ENCODE measurements around the gene PTPRM.

PTPRM gene

GRCh38 chr18:8356001-8356400 lies 788.9 kb downstream of the PTPRM start:
- DNase-seq (ENCODE audit: low read depth in 1 of 2, low spot score in 1 of 2) = no peak
- TF ChIP-seq JUND (IDR thresholded peaks at IDR 0.05; ENCODE audit: low read depth) = no peak
- in situ Hi-C loops (cut with HindIII; ENCODE audit: low pct_unique_long_range_greater_than_20kb, low sequenced_read_pairs) = no loop called here

GRCh38 chr18:8357320-8357719 lies 790.2 kb downstream of the PTPRM start:
- no peak for DNase-seq (ENCODE audit: low read depth in 1 of 2, low spot score in 1 of 2)
- in situ Hi-C loops (cut with HindIII; ENCODE audit: low pct_unique_long_range_greater_than_20kb, low sequenced_read_pairs) = no loop called here
- TF ChIP-seq JUND (IDR thresholded peaks at IDR 0.05; ENCODE audit: low read depth) = no peak

GRCh38 chr18:8358033-8358765 lies 791.1 kb downstream of the PTPRM start:
- DNase-seq (ENCODE audit: low read depth in 1 of 2, low spot score in 1 of 2) = no peak
- in situ Hi-C loops (cut with HindIII; ENCODE audit: low pct_unique_long_range_greater_than_20kb, low sequenced_read_pairs) = no loop called here
- no peak for TF ChIP-seq JUND (IDR thresholded peaks at IDR 0.05; ENCODE audit: low read depth)

GRCh38 chr18:8359076-8359475 lies 792.0 kb downstream of the PTPRM start:
- in situ Hi-C loops (cut with HindIII; ENCODE audit: low pct_unique_long_range_greater_than_20kb, low sequenced_read_pairs) = no loop called here

GRCh38 chr18:8359481-8359880 lies 792.4 kb downstream of the PTPRM start:
- in situ Hi-C loops (cut with HindIII; ENCODE audit: low pct_unique_long_range_greater_than_20kb, low sequenced_read_pairs) = no loop called here
- no peak for TF ChIP-seq JUND (IDR thresholded peaks at IDR 0.05; ENCODE audit: low read depth)

More at GRCh38 chr18:8359076-8359475, 792.0 kb downstream of the PTPRM start:
- no peak for DNase-seq (ENCODE audit: low read depth in 1 of 2, low spot score in 1 of 2)
- TF ChIP-seq JUND (IDR thresholded peaks at IDR 0.05; ENCODE audit: low read depth) = no peak

GRCh38 chr18:8361941-8362471 lies 794.9 kb downstream of the PTPRM start:
- in situ Hi-C loops (cut with HindIII; ENCODE audit: low pct_unique_long_range_greater_than_20kb, low sequenced_read_pairs) = no loop called here
- no peak for DNase-seq (ENCODE audit: low read depth in 1 of 2, low spot score in 1 of 2)

More at GRCh38 chr18:8359481-8359880, 792.4 kb downstream of the PTPRM start:
- no peak for DNase-seq (ENCODE audit: low read depth in 1 of 2, low spot score in 1 of 2)

GRCh38 chr18:8362863-8363262 lies 795.7 kb downstream of the PTPRM start:
- TF ChIP-seq JUND (IDR thresholded peaks at IDR 0.05; ENCODE audit: low read depth) = no peak
- no peak for DNase-seq (ENCODE audit: low read depth in 1 of 2, low spot score in 1 of 2)
- in situ Hi-C loops (cut with HindIII; ENCODE audit: low pct_unique_long_range_greater_than_20kb, low sequenced_read_pairs) = no loop called here

More at GRCh38 chr18:8361941-8362471, 794.9 kb downstream of the PTPRM start:
- TF ChIP-seq JUND (IDR thresholded peaks at IDR 0.05; ENCODE audit: low read depth) = no peak

- no peak for TF ChIP-seq JUND (IDR thresholded peaks at IDR 0.05; ENCODE audit: low read depth)
- in situ Hi-C loops (cut with HindIII; ENCODE audit: low pct_unique_long_range_greater_than_20kb, low sequenced_read_pairs) = no loop called here
- DNase-seq (ENCODE audit: low read depth in 1 of 2, low spot score in 1 of 2) = no peak
Measured at GRCh38 chr18:8364385-8364784, 797.3 kb downstream of the PTPRM start.

GRCh38 chr18:8365006-8365405 lies 797.9 kb downstream of the PTPRM start:
- TF ChIP-seq JUND (IDR thresholded peaks at IDR 0.05; ENCODE audit: low read depth) = no peak
- in situ Hi-C loops (cut with HindIII; ENCODE audit: low pct_unique_long_range_greater_than_20kb, low sequenced_read_pairs) = no loop called here
- no peak for DNase-seq (ENCODE audit: low read depth in 1 of 2, low spot score in 1 of 2)

GRCh38 chr18:8365528-8365927 lies 798.4 kb downstream of the PTPRM start:
- in situ Hi-C loops (cut with HindIII; ENCODE audit: low pct_unique_long_range_greater_than_20kb, low sequenced_read_pairs) = no loop called here
- TF ChIP-seq JUND (IDR thresholded peaks at IDR 0.05; ENCODE audit: low read depth) = no peak
- DNase-seq (ENCODE audit: low read depth in 1 of 2, low spot score in 1 of 2) = no peak

- DNase-seq (ENCODE audit: low read depth in 1 of 2, low spot score in 1 of 2) = no peak
- no peak for TF ChIP-seq JUND (IDR thresholded peaks at IDR 0.05; ENCODE audit: low read depth)
- in situ Hi-C loops (cut with HindIII; ENCODE audit: low pct_unique_long_range_greater_than_20kb, low sequenced_read_pairs) = no loop called here
Measured at GRCh38 chr18:8366070-8366469, 799.0 kb downstream of the PTPRM start.

- DNase-seq (ENCODE audit: low read depth in 1 of 2, low spot score in 1 of 2) = no peak
- no peak for TF ChIP-seq JUND (IDR thresholded peaks at IDR 0.05; ENCODE audit: low read depth)
- in situ Hi-C loops (cut with HindIII; ENCODE audit: low pct_unique_long_range_greater_than_20kb, low sequenced_read_pairs) = no loop called here
Measured at GRCh38 chr18:8366656-8367055, 799.5 kb downstream of the PTPRM start.

GRCh38 chr18:8367217-8367988 lies 800.3 kb downstream of the PTPRM start:
- in situ Hi-C loops (cut with HindIII; ENCODE audit: low pct_unique_long_range_greater_than_20kb, low sequenced_read_pairs) = no loop called here
- DNase-seq (ENCODE audit: low read depth in 1 of 2, low spot score in 1 of 2) = peak; percentile 24 to 32
- TF ChIP-seq JUND (IDR thresholded peaks at IDR 0.05; ENCODE audit: low read depth) = no peak
